Naive thymus-derived CD4-positive, alpha-beta T cell (primary cell): ENCODE measurements around the gene FMO3. TPM values are rescaled to one million over a fixed set of nuclear protein-coding genes. Genes with fewer than 3 reads are reported as not detected.

Source experiments
- ATAC-seq: fragments of 150-1000 bp; cut with Tn5 transposase; 2 replicates; pipeline ENCODE4 v1.10.0; 2021; ENCODE audit warnings: mild to moderate bottlenecking, moderate library complexity
- CTCF ChIA-PET: fragments of 350-600 bp; sonication (Branson Sonifier 250); formaldehyde crosslinking; loops from one replicate; lab custom pipeline; 2021; ENCODE audit warnings: antibody characterized with exemption; lab: Charles Lee
- POLR2A ChIA-PET: fragments of 350-600 bp; sonication (Branson Sonifier 250); formaldehyde crosslinking; loops from one replicate; lab custom pipeline; 2021; ENCODE audit warnings: antibody characterized with exemption, inconsistent platforms; lab: Charles Lee
- DNase-seq, 9 donors: peaks; one replicate each; pipeline versions ENCODE4 v3.0.0 to v3.0.0-alpha.2; 2020 to 2022; ENCODE audit warnings: mixed read lengths in 1 of 9
- H3K27ac ChIP-seq: one replicate; pipeline ENCODE4 v1.7.0; 2013; ENCODE audit warnings: mild to moderate bottlenecking, low read depth, low read length, moderate library complexity
- H3K27me3 ChIP-seq, 2 donors: one replicate each; pipeline ENCODE4 v1.7.0; 2013; ENCODE audit warnings: low read length in 2 of 2, mild to moderate bottlenecking in 2 of 2, moderate library complexity in 2 of 2; ENCODE audit not compliant: control insufficient read depth in 2 of 2, insufficient read depth in 2 of 2
- H3K36me3 ChIP-seq, 3 experiments: 1 replicate in 2 of 3; 2 replicates in 1 of 3; pipeline ENCODE4 v1.7.0; 2013; ENCODE audit warnings: low read length in 3 of 3, mild to moderate bottlenecking in 3 of 3, moderate library complexity in 1 of 3; ENCODE audit not compliant: insufficient read depth in 3 of 3, control insufficient read depth in 2 of 3
- H3K4me1 ChIP-seq, 2 donors: one replicate each; pipeline ENCODE4 v1.7.0; 2013; ENCODE audit warnings: low read length in 2 of 2, mild to moderate bottlenecking in 2 of 2, moderate library complexity in 1 of 2; ENCODE audit not compliant: control insufficient read depth in 2 of 2, insufficient read depth in 2 of 2
- H3K4me3 ChIP-seq: 2 replicates; pipeline ENCODE4 v1.7.0; 2013; ENCODE audit warnings: mild to moderate bottlenecking, low read length
- H3K9me3 ChIP-seq, 3 experiments: 1 replicate in 2 of 3; 2 replicates in 1 of 3; pipeline ENCODE4 v1.7.0; 2013; ENCODE audit warnings: low read length in 3 of 3; ENCODE audit not compliant: control insufficient read depth in 2 of 3
- H3K27ac Mint-ChIP-seq, 9 donors: one replicate each; pipeline ENCODE4 v1.8.0; 2020 to 2022; ENCODE audit warnings: mixed read lengths in 9 of 9, mild to moderate bottlenecking in 8 of 9, moderate library complexity in 5 of 9, inconsistent platforms in 2 of 9
- H3K27me3 Mint-ChIP-seq, 5 donors: one replicate each; pipeline ENCODE4 v1.8.0; 2021 to 2022; ENCODE audit warnings: mixed read lengths in 5 of 5, mild to moderate bottlenecking in 1 of 5
- H3K36me3 Mint-ChIP-seq, 5 donors: one replicate each; pipeline ENCODE4 v1.8.0; 2020 to 2022; ENCODE audit warnings: mixed read lengths in 5 of 5, mild to moderate bottlenecking in 3 of 5, inconsistent platforms in 1 of 5
- H3K4me1 Mint-ChIP-seq, 7 donors: one replicate each; pipeline ENCODE4 v1.8.0; 2020 to 2022; ENCODE audit warnings: mixed read lengths in 7 of 7, mild to moderate bottlenecking in 3 of 7, inconsistent platforms in 1 of 7
- H3K4me3 Mint-ChIP-seq, 10 donors: one replicate each; pipeline ENCODE4 v1.8.0; 2020 to 2022; ENCODE audit warnings: mild to moderate bottlenecking in 10 of 10, mixed read lengths in 10 of 10, moderate library complexity in 6 of 10, inconsistent platforms in 2 of 10
- H3K9me3 Mint-ChIP-seq, 11 donors: one replicate each; pipeline ENCODE4 v1.8.0; 2020 to 2022; ENCODE audit warnings: mixed read lengths in 11 of 11, mild to moderate bottlenecking in 4 of 11, inconsistent platforms in 1 of 11, moderate library complexity in 1 of 11
- intact Hi-C, 2 donors: fragments of 100-400 bp; cut with micrococcal nuclease; formaldehyde crosslinking; loops; one replicate each; pipeline ENCODE4 v1.15.1; 2023
- polyA plus RNA-seq, 2 donors: library from polyadenylated mRNA; unstranded; fragments of 300-500 nt; fragmentation: Illumina TruSeq; gene quantifications; one replicate each; pipeline ENCODE4 v1.2.3, GENCODE V29; 2021
- total RNA-seq, 6 experiments: library from RNA in 5 of 6; stranded (reverse) in 5 of 6; gene quantifications; 1 replicate in 5 of 6; 2 replicates in 1 of 6; pipeline ENCODE4 v1.2.3 and lab custom pipeline; 2021 to 2026

The FMO3 gene
- total and polyA plus RNA-seq, 7 experiments from 2014 or later, result not detected

DNA sequence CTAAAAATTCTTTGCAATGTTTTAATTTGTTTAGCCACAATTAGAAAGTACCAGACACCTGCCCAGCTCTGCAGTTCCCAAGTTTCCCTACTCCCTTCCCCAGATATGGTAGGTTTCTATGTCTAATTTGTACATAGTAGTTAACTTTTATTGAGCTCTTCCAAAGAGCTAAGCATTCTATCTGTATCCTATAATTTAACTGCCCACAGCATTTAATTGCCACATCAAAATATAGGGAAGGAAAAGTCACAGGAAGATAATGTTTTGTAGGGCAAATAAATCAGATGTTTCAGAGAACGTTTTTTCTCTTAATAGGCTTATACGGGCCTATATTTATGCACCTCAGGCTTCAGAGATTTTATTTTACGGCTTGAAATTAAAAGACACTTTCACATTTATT is 15.7 kb upstream of the FMO3 start:
- Mint-ChIP-seq H3K4me3 (no peak overlapping the region), H3K27me3 (peaks cover 0 to 15% (median 14%) of the 10 kb centered on the region in 5 donors)

DNA sequence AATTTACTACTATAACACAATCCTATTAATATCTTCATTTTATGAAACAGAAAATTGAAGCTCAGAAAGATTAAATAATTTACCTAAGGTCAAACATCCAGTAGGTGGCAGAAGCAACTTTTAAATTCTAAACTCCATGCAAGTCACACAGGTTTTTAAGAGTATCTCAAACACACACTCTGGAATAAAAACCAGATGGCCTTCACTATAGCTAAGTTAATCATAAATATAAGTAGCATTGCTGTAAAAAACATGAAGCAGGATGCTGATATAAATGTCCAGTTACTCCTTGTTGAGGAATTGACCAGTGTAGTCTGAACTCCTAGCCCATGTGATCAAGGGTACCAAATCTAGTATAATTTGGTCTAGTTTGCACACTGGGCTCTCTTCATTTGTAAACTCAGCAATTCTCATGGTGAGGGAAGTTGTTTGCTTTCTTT is 9.4 kb upstream of the FMO3 start:
- ChIA-PET POLR2A (no interaction called here), CTCF (interaction anchor here (1.8 kb wide), 1 partner anchor 232 kb away, joined by 7 read pairs; the partner anchor contains the start of gene FMO4)
- no peak for ATAC-seq
- H3K27ac Mint-ChIP-seq, result no peak overlapping the region
- peaks cover 0 to 28% (median 13%) of the 10 kb centered on the region in 5 donors for H3K27me3 Mint-ChIP-seq
- H3K4me1 Mint-ChIP-seq, result no peaks in the 10 kb centered on the region
- no peaks in the 10 kb centered on the region for H3K9me3 Mint-ChIP-seq
- intact Hi-C loops, result loop anchor here (5.0 to 10.0 kb wide), 2 partner anchors 231 to 633 kb away; partner anchors contain the start of gene FMO4 (in 1 of the 2)
- Histone ChIP-seq H3K4me3 (no peak overlapping the region), H3K27me3 (no peaks in the 10 kb centered on the region), H3K27ac (no peak overlapping the region), H3K9me3 (no peaks in the 10 kb centered on the region), H3K4me1 (no peaks in the 10 kb centered on the region), H3K36me3 (no peaks in the 10 kb centered on the region)
- DNase-seq, result no peak
- no peak overlapping the region for H3K4me3 Mint-ChIP-seq
- no peaks in the 10 kb centered on the region for H3K36me3 Mint-ChIP-seq

More for the DNA sequence above, 15.7 kb upstream of the FMO3 start:
- no peaks in the 10 kb centered on the region for H3K27me3 ChIP-seq
- H3K4me3 ChIP-seq, result no peak overlapping the region
- Mint-ChIP-seq H3K27ac (no peak overlapping the region), H3K9me3 (peaks cover 0 to 4% (median 0%) of the 10 kb centered on the region in 11 donors), H3K4me1 (no peaks in the 10 kb centered on the region), H3K36me3 (no peaks in the 10 kb centered on the region)
- no peak for ATAC-seq
- intact Hi-C loops, result no loop called here
- CTCF ChIA-PET, result no interaction called here
- no peaks in the 10 kb centered on the region for H3K36me3 ChIP-seq
- no peak for DNase-seq
- POLR2A ChIA-PET, result no interaction called here
- no peaks in the 10 kb centered on the region for H3K9me3 ChIP-seq
- no peaks in the 10 kb centered on the region for H3K4me1 ChIP-seq
- no peak overlapping the region for H3K27ac ChIP-seq

GRCh38 chr1:171081763-171082201 is 8.9 kb upstream of the FMO3 start:
- ATAC-seq (no peak), DNase-seq (no peak)
- Mint-ChIP-seq H3K4me3 (no peak overlapping the region), H3K36me3 (no peaks in the 10 kb centered on the region), H3K27me3 (peaks cover 0 to 24% (median 11%) of the 10 kb centered on the region in 5 donors), H3K4me1 (no peaks in the 10 kb centered on the region), H3K9me3 (no peaks in the 10 kb centered on the region), H3K27ac (no peak overlapping the region)
- H3K27ac ChIP-seq, result no peak overlapping the region
- POLR2A ChIA-PET, result no interaction called here
- intact Hi-C loops, result loop anchor here (5.0 to 10.0 kb wide), 2 partner anchors 231 to 633 kb away; partner anchors contain the start of gene FMO4 (in 1 of the 2)
- H3K27me3 ChIP-seq, result no peaks in the 10 kb centered on the region
- H3K4me1 ChIP-seq, result no peaks in the 10 kb centered on the region
- H3K9me3 ChIP-seq, result no peaks in the 10 kb centered on the region
- H3K4me3 ChIP-seq, result no peak overlapping the region
- CTCF ChIA-PET, result interaction anchor here (1.8 kb wide), 1 partner anchor 232 kb away, joined by 7 read pairs; the partner anchor contains the start of gene FMO4
- no peaks in the 10 kb centered on the region for H3K36me3 ChIP-seq

- Mint-ChIP-seq H3K4me3 (no peak overlapping the region), H3K27me3 (peaks cover 0 to 23% (median 10%) of the 10 kb centered on the region in 5 donors), H3K27ac (no peak overlapping the region), H3K9me3 (peaks cover 0 to 1% (median 0%) of the 10 kb centered on the region in 11 donors), H3K4me1 (no peaks in the 10 kb centered on the region), H3K36me3 (no peaks in the 10 kb centered on the region)
- ChIA-PET POLR2A (no interaction called here), CTCF (no interaction called here)
- H3K27ac ChIP-seq, result no peak overlapping the region
- H3K36me3 ChIP-seq, result no peaks in the 10 kb centered on the region
- H3K9me3 ChIP-seq, result no peaks in the 10 kb centered on the region
- no peaks in the 10 kb centered on the region for H3K27me3 ChIP-seq
- DNase-seq (no peak), ATAC-seq (no peak)
- H3K4me1 ChIP-seq, result no peaks in the 10 kb centered on the region
- no peak overlapping the region for H3K4me3 ChIP-seq
- intact Hi-C loops, result loop anchor here (5.0 to 10.0 kb wide), 2 partner anchors 230 to 632 kb away; partner anchors contain the start of gene FMO4 (in 1 of the 2)
Measured at GRCh38 chr1:171082606-171083005, 8.1 kb upstream of the FMO3 start.

- H3K27me3 Mint-ChIP-seq, result peaks cover 0 to 23% (median 10%) of the 10 kb centered on the region in 5 donors
- H3K4me1 ChIP-seq, result no peaks in the 10 kb centered on the region
- H3K9me3 Mint-ChIP-seq, result peaks cover 0 to 1% (median 0%) of the 10 kb centered on the region in 11 donors
- H3K36me3 Mint-ChIP-seq, result no peaks in the 10 kb centered on the region
- no peaks in the 10 kb centered on the region for H3K36me3 ChIP-seq
- no peak overlapping the region for H3K27ac ChIP-seq
- H3K4me3 ChIP-seq, result no peak overlapping the region
- no peaks in the 10 kb centered on the region for H3K9me3 ChIP-seq
- ChIA-PET POLR2A (no interaction called here), CTCF (no interaction called here)
- H3K27me3 ChIP-seq, result no peaks in the 10 kb centered on the region
- no peaks in the 10 kb centered on the region for H3K4me1 Mint-ChIP-seq
- DNase-seq (no peak), ATAC-seq (no peak)
- intact Hi-C loops, result loop anchor here (5.0 to 10.0 kb wide), 2 partner anchors 229 to 632 kb away; partner anchors contain the start of gene FMO4 (in 1 of the 2)
- no peak overlapping the region for H3K27ac Mint-ChIP-seq
- no peak overlapping the region for H3K4me3 Mint-ChIP-seq
Measured at GRCh38 chr1:171083222-171083621, 7.5 kb upstream of the FMO3 start.

DNA sequence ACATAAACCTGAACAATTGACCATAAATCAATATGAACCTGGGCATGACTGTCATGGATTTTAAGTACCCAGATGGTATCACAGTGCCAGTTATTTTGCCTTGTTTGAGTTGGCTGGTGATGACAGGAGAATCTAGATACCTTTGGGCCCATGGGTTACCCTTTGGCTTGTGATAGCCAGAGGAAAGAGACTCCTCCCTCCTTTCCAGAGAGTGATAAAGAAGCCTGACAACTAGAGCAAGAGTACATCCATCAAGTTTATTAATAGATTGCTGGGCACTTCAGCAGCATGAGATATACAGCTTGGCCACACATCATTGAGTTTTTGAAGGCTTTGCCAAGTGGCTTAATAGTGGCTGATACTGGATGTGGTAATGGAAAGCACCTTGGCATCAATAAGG is 6.6 kb upstream of the FMO3 start:
- DNase-seq (no peak), ATAC-seq (no peak)
- no peak overlapping the region for H3K27ac ChIP-seq
- H3K9me3 ChIP-seq, result no peaks in the 10 kb centered on the region
- H3K4me3 ChIP-seq, result no peak overlapping the region
- peaks cover 0 to 1% (median 0%) of the 10 kb centered on the region in 11 donors for H3K9me3 Mint-ChIP-seq
- peaks cover 0 to 23% (median 10%) of the 10 kb centered on the region in 5 donors for H3K27me3 Mint-ChIP-seq
- ChIA-PET CTCF (no interaction called here), POLR2A (no interaction called here)
- H3K27ac Mint-ChIP-seq, result no peak overlapping the region
- no peaks in the 10 kb centered on the region for H3K36me3 ChIP-seq
- H3K36me3 Mint-ChIP-seq, result no peaks in the 10 kb centered on the region
- H3K4me1 ChIP-seq, result no peaks in the 10 kb centered on the region
- H3K27me3 ChIP-seq, result no peaks in the 10 kb centered on the region
- no peak overlapping the region for H3K4me3 Mint-ChIP-seq
- intact Hi-C loops, result loop anchor here (5.0 to 10.0 kb wide), 2 partner anchors 228 to 631 kb away; partner anchors contain the start of gene FMO4 (in 1 of the 2)
- H3K4me1 Mint-ChIP-seq, result no peaks in the 10 kb centered on the region

GRCh38 chr1:171084870-171085269 is 5.8 kb upstream of the FMO3 start:
- H3K27me3 ChIP-seq, result no peaks in the 10 kb centered on the region
- Mint-ChIP-seq H3K36me3 (no peaks in the 10 kb centered on the region), H3K27me3 (peaks cover 0 to 18% (median 10%) of the 10 kb centered on the region in 5 donors), H3K4me1 (no peaks in the 10 kb centered on the region), H3K9me3 (peaks cover 0 to 1% (median 0%) of the 10 kb centered on the region in 11 donors), H3K27ac (no peak overlapping the region), H3K4me3 (no peak overlapping the region)
- DNase-seq (no peak), ATAC-seq (no peak)
- no peaks in the 10 kb centered on the region for H3K36me3 ChIP-seq
- no peak overlapping the region for H3K4me3 ChIP-seq
- intact Hi-C loops, result loop anchor here (5.0 to 10.0 kb wide), 2 partner anchors 227 to 630 kb away; partner anchors contain the start of gene FMO4 (in 1 of the 2)
- no peak overlapping the region for H3K27ac ChIP-seq
- H3K9me3 ChIP-seq, result no peaks in the 10 kb centered on the region
- no peaks in the 10 kb centered on the region for H3K4me1 ChIP-seq
- CTCF ChIA-PET, result no interaction called here
- POLR2A ChIA-PET, result no interaction called here
